VCaP (cell line): Measurements from ENCODE around the gene CCDC170.

Experiments
- H3K27ac ChIP-seq: fragments of 450-650 bp; 2 replicates; pipeline ENCODE4 v1.5.1; 2017
- TF ChIP-seq, protein P1 (sequence below): fragments of 450-650 bp; conservative IDR thresholded peaks from 2 replicates; pipeline ENCODE4 v1.5.1; 2017; ENCODE audit warnings: mild to moderate bottlenecking, moderate library complexity

The CCDC170 gene

DNA sequence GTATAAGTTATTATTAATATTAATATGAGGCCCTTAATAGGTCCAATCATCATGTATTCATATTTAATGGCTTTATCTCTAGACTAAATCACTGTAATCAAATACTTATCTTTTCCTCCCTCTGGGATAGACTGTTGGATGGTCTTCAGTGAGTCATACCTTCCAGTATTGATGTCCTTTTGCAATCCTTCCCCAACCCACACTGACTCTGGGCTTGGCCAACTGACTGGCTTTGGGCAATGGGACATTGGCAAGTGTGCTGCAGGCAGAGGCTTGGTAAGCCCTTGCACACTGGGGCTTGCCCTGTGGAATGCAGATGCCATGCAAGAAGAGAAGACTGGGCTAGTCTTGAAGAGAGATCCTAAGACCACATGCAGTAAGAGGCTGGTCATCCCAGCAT, 136.6 kb downstream of the CCDC170 start:
- TF ChIP-seq, protein P1, sequence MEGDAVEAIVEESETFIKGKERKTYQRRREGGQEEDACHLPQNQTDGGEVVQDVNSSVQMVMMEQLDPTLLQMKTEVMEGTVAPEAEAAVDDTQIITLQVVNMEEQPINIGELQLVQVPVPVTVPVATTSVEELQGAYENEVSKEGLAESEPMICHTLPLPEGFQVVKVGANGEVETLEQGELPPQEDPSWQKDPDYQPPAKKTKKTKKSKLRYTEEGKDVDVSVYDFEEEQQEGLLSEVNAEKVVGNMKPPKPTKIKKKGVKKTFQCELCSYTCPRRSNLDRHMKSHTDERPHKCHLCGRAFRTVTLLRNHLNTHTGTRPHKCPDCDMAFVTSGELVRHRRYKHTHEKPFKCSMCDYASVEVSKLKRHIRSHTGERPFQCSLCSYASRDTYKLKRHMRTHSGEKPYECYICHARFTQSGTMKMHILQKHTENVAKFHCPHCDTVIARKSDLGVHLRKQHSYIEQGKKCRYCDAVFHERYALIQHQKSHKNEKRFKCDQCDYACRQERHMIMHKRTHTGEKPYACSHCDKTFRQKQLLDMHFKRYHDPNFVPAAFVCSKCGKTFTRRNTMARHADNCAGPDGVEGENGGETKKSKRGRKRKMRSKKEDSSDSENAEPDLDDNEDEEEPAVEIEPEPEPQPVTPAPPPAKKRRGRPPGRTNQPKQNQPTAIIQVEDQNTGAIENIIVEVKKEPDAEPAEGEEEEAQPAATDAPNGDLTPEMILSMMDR = no peak
- no peak overlapping the region for H3K27ac ChIP-seq

- no peak overlapping the region for H3K27ac ChIP-seq
- TF ChIP-seq, protein P1 = no peak
These were observed 137.3 kb downstream of the CCDC170 start for GRCh38 chr6:151630991-151631655.

DNA sequence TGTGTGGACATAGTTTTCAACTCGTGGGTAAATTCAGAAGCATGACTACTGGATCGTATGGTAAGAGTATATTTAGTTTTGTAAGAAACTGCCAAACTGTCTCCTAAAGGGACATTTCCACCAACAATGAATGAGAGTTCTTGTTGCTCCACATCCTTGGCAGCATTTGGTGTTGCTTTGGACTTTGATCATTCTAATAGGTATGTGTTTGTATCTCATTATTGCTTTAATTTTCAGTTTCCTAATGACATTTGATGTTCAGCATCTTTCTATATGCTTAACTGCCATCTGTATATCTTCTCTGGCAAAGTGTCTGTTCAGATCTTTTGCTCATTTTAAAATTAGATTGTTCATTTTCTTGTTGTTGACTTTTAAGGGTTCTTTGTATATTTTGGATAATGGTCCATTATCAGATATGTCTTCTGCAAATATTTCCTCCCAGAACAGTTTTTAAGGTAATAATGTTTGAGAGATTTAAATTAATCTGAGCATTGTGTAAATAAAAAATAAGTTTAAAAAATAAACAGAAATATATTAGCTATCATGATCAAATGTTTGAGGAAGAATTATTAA, 138.7 kb downstream of the CCDC170 start:
- H3K27ac ChIP-seq = no peak overlapping the region
- TF ChIP-seq, protein P1 = no peak

- no peak overlapping the region for H3K27ac ChIP-seq
- TF ChIP-seq, protein P1 = no peak
These were observed 139.9 kb downstream of the CCDC170 start for GRCh38 chr6:151633526-151634335.

GRCh38 chr6:151634336-151634720, 140.5 kb downstream of the CCDC170 start:
- H3K27ac ChIP-seq = no peak overlapping the region
- TF ChIP-seq, protein P1 = no peak

DNA sequence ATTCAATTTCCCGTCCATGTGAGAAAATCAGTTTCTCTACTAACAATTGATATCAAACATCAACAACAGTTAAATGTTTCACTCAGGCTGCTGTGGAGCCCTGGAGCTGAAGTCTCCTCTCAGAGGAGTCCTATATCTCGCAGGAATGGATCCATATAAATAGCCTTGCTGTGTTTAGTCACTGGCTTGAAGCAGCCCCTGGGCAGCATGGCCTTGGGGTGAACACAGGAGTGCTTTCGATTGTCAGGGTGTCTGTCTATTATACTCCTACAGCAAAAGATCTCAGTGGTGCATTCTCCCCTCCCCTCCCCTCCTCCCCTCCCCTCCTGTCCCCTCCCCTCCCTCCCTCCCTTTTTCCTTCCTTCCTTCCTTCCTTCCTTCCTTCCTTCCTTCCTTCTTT, 141.9 kb downstream of the CCDC170 start:
- TF ChIP-seq, protein P1 = no peak
- H3K27ac ChIP-seq = no peak overlapping the region

DNA sequence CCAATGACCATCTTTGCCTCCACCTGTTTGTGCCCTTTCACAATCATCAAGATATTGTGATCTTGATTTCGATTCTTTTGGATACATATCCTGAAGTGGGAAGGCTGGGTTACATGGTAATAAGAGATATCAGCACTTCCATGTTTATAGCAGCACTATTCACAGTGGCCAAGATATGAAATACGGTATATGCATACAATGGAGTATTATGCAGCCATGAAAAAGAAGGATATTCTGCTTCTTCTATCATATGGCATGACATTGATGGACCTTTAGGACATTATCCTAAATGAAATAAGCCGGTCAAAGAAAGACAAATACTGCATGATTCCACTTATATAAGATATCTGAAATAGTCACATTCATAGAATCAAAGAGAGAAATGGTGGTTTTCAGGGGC, 144.0 kb downstream of the CCDC170 start:
- TF ChIP-seq, protein P1 = no peak
- H3K27ac ChIP-seq = no peak overlapping the region
